ENCODE data around the gene C20orf173. TPM values are rescaled to one million over a fixed set of nuclear protein-coding genes. Genes with fewer than 3 reads are reported as not detected.
"Not testable (repeated sequence)": the region's sequence is repeated elsewhere in the genome, so short reads cannot be mapped to it uniquely, and the experiment has no call there.

Gene C20orf173
- total and polyA plus RNA-seq, 2 donors from 2014 or later = not detected

DNA sequence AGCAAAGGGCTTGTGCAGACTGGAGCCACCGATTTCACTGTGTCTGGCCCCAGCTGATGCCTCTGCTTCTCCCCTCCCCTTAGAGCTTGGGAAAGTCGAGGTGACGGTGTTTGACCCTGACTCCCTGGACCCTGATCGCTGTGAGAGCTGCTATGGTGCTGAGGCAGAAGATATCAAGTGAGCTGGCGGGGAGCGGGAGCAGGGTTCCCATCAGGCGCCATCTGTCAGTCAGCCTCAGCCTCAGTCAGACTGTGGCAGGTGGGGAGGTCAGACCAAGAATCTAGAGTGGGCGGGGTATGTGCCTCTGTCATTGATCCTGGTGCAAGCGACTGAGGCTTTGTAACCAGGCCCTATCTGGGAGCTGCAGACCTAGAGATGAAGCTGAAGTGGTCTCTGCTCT, 17.9 kb upstream of the C20orf173 start:
- Histone ChIP-seq H3K9me3 (ENCODE audit: control insufficient read depth in 2 of 3, insufficient read depth in 1 of 3, low read length in 3 of 3) (no peaks in the 10 kb centered on the region), H3K36me3 (ENCODE audit: control insufficient read depth in 2 of 3, insufficient read depth in 3 of 3, low read length in 3 of 3) (peaks cover 6 to 42% (median 27%) of the 10 kb centered on the region in 3 donors), H3K27me3 (ENCODE audit: control insufficient read depth, insufficient read depth, low read length) (no peaks in the 10 kb centered on the region), H3K4me1 (ENCODE audit: control insufficient read depth in 2 of 3, insufficient read depth in 2 of 3, low read depth in 1 of 3, low read length in 3 of 3) (peaks cover 0 to 5% (median 4%) of the 10 kb centered on the region in 3 donors), H3K9ac (ENCODE audit: low read length in 3 of 3) (no peak overlapping the region), H3K27ac (ENCODE audit: low read depth in 2 of 2, low read length in 2 of 2) (no peak overlapping the region), H3K4me3 (ENCODE audit: low read length in 3 of 3) (no peak overlapping the region)
- TF ChIP-seq, protein P1, sequence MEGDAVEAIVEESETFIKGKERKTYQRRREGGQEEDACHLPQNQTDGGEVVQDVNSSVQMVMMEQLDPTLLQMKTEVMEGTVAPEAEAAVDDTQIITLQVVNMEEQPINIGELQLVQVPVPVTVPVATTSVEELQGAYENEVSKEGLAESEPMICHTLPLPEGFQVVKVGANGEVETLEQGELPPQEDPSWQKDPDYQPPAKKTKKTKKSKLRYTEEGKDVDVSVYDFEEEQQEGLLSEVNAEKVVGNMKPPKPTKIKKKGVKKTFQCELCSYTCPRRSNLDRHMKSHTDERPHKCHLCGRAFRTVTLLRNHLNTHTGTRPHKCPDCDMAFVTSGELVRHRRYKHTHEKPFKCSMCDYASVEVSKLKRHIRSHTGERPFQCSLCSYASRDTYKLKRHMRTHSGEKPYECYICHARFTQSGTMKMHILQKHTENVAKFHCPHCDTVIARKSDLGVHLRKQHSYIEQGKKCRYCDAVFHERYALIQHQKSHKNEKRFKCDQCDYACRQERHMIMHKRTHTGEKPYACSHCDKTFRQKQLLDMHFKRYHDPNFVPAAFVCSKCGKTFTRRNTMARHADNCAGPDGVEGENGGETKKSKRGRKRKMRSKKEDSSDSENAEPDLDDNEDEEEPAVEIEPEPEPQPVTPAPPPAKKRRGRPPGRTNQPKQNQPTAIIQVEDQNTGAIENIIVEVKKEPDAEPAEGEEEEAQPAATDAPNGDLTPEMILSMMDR (IDR thresholded peaks at IDR 0.05; ENCODE audit: borderline replicate concordance, extremely low read depth, insufficient read depth) = no peak
- intact Hi-C loops (cut with DNase I) = no loop called here
- FAIRE-seq (no peak), DNase-seq (no peak)

DNA sequence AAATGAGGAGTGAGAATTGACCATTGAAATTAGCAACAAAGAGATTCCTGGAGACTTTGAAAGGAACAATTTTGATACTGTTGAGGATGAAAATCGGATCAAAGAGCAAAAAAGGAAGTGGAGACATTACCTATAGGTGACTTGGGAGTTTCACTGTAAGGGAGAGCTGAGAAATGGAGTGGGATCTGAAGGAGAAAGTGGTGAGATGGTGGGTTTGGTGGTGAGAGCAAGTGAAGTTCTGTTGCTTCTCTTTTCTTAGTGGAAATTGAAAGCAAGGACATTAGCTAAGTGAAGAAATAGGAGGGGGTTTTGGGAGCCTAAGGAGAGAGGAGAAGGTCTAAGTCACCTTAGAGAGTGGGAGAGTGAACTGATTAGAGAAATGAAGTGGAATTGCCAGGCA, 16.7 kb upstream of the C20orf173 start:
- no peak overlapping the region for H3K9ac ChIP-seq (ENCODE audit: low read length in 3 of 3)
- no peaks in the 10 kb centered on the region for H3K9me3 ChIP-seq (ENCODE audit: control insufficient read depth in 2 of 3, insufficient read depth in 1 of 3, low read length in 3 of 3)
- peaks cover 0 to 9% (median 4%) of the 10 kb centered on the region in 3 donors for H3K4me1 ChIP-seq (ENCODE audit: control insufficient read depth in 2 of 3, insufficient read depth in 2 of 3, low read depth in 1 of 3, low read length in 3 of 3)
- no peaks in the 10 kb centered on the region for H3K27me3 ChIP-seq (ENCODE audit: control insufficient read depth, insufficient read depth, low read length)
- H3K27ac ChIP-seq (ENCODE audit: low read depth in 2 of 2, low read length in 2 of 2) = no peak overlapping the region
- intact Hi-C loops (cut with DNase I) = no loop called here
- TF ChIP-seq, protein P1 (IDR thresholded peaks at IDR 0.05; ENCODE audit: borderline replicate concordance, extremely low read depth, insufficient read depth) = no peak
- no peak overlapping the region for H3K4me3 ChIP-seq (ENCODE audit: low read length in 3 of 3)
- FAIRE-seq (no peak), DNase-seq (no peak)
- peaks cover 2 to 30% (median 22%) of the 10 kb centered on the region in 3 donors for H3K36me3 ChIP-seq (ENCODE audit: control insufficient read depth in 2 of 3, insufficient read depth in 3 of 3, low read length in 3 of 3)

DNA sequence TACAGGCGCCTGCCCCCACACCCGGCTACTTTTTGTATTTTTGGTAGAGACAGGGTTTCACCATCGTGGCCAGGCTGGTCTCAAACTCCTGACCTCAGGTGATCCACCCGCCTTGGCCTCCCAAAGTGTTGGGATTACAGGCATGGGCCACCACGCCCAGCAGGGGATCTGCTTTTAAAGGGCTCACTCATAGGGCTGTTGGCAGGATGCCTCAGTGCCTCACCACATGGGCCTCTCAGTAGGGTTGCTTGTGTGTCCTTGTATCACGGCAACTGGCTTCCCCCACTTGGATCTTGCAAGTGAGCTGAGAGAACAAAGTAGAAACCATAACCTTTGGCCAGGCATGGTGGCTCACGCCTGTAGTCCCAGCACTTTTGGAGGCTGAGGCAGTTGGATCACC, 15.5 kb upstream of the C20orf173 start:
- H3K4me1 ChIP-seq (ENCODE audit: control insufficient read depth in 2 of 3, insufficient read depth in 2 of 3, low read depth in 1 of 3, low read length in 3 of 3); H3K27me3 ChIP-seq (ENCODE audit: control insufficient read depth, insufficient read depth, low read length); FAIRE-seq; H3K27ac ChIP-seq (ENCODE audit: low read depth in 2 of 2, low read length in 2 of 2); H3K9ac ChIP-seq (ENCODE audit: low read length in 3 of 3); intact Hi-C loops (cut with DNase I); H3K9me3 ChIP-seq (ENCODE audit: control insufficient read depth in 2 of 3, insufficient read depth in 1 of 3, low read length in 3 of 3); H3K4me3 ChIP-seq (ENCODE audit: low read length in 3 of 3); DNase-seq: not testable (repeated sequence)
- H3K36me3 ChIP-seq (ENCODE audit: control insufficient read depth in 2 of 3, insufficient read depth in 3 of 3, low read length in 3 of 3) = peaks cover 2 to 26% (median 18%) of the 10 kb centered on the region in 3 donors

DNA sequence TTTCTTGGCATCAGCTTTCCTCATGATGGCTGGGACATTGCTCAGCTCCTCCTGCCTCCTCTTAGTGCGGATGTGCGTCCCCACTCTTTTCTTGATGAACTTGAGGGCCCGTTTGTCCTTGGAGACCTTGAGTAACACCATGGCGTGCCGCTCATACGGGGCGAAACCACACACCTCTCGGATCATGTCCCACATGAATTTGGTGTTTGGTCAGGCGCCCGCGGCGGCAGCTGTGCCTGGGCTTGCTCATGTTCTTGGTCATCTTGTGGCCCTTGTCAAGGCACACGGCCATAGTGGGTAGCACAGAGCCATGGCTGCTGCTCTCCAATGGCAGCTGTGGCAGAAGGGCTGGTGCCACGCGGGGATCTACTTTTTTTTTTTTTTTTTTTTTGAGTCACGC, 15.0 kb upstream of the C20orf173 start:
- Histone ChIP-seq H3K9me3 (ENCODE audit: control insufficient read depth in 2 of 3, insufficient read depth in 1 of 3, low read length in 3 of 3) (no peaks in the 10 kb centered on the region), H3K4me3 (ENCODE audit: low read length in 3 of 3) (no peak overlapping the region), H3K4me1 (ENCODE audit: control insufficient read depth in 2 of 3, insufficient read depth in 2 of 3, low read depth in 1 of 3, low read length in 3 of 3) (peaks cover 0 to 9% (median 4%) of the 10 kb centered on the region in 3 donors), H3K9ac (ENCODE audit: low read length in 3 of 3) (no peak overlapping the region), H3K27ac (ENCODE audit: low read depth in 2 of 2, low read length in 2 of 2) (no peak overlapping the region), H3K27me3 (ENCODE audit: control insufficient read depth, insufficient read depth, low read length) (no peaks in the 10 kb centered on the region), H3K36me3 (ENCODE audit: control insufficient read depth in 2 of 3, insufficient read depth in 3 of 3, low read length in 3 of 3) (peaks cover 2 to 25% (median 18%) of the 10 kb centered on the region in 3 donors)
- TF ChIP-seq, protein P1 (IDR thresholded peaks at IDR 0.05; ENCODE audit: borderline replicate concordance, extremely low read depth, insufficient read depth) = no peak
- FAIRE-seq (no peak), DNase-seq (no peak)
- intact Hi-C loops (cut with DNase I) = no loop called here

Measured in kidney (tissue), 14 donors.